ENCODE data around the gene PDE4A.

Gene PDE4A

DNA sequence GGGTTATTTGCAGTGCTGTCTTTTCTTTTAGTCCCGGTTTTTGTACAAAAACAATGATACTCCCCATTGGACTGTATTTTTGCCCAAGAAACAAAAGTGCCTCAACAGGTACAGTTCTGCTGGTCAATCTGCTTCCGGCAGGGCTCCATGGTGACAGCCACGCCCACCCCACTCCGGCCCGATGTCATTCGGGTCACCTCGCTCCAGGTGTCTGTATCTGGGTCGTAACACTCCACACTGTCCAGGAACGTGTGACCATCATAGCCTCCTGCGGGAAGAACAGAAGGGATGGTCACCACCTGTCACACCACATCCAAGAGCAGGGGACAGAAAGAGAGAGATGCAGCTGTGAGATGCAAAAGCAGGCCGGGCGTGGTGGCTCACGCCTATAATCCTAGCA is 66.2 kb downstream of the PDE4A start:
- no peak overlapping the region for H3K27ac Mint-ChIP-seq

DNA sequence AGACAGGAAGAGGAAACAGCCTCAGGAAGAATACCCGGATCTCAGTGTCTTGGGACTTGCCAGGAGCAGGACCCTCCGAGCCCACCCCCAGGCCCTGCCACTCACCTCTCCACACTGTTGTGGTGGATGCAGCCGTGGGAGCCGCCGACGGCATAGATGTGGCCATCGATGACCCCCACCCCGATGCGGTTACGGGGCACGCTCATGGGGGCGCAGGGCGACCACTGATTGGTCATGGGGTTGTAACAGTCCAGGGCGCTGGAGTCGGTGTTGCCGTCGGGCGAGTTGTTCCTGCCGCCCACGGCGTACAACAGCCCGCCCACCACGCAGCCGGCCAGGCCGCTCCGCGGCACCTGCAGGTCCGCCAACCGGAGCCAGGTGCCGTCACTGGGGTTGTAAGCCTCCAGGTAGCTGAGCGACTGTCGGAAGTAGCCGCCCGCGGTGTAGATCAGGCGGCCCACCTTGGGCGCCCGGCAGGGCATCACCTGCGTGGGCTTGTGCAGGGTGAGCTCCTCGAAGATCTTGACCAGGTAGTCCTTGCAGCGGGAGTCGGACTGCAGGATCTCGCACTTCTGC is 71.2 kb downstream of the PDE4A start:
- Mint-ChIP-seq H3K9me3 (no peaks in the 10 kb centered on the region), H3K4me1 (peaks cover 7% of the 10 kb centered on the region), H3K27ac (no peak overlapping the region), H3K27me3 (no peaks in the 10 kb centered on the region), H3K4me3 (no peak overlapping the region), H3K36me3 (ENCODE audit: low read depth) (peaks cover 24% of the 10 kb centered on the region)
- no peak for DNase-seq
- no peak for ATAC-seq

More for the DNA sequence above, 66.2 kb downstream of the PDE4A start:
- DNase-seq = no peak
- ATAC-seq = no peak
- H3K9me3 Mint-ChIP-seq = no peaks in the 10 kb centered on the region
- H3K4me1 Mint-ChIP-seq = peaks cover 4% of the 10 kb centered on the region
- no peaks in the 10 kb centered on the region for H3K27me3 Mint-ChIP-seq
- no peak overlapping the region for H3K4me3 Mint-ChIP-seq
- H3K36me3 Mint-ChIP-seq (ENCODE audit: low read depth) = peaks cover 16% of the 10 kb centered on the region

DNA sequence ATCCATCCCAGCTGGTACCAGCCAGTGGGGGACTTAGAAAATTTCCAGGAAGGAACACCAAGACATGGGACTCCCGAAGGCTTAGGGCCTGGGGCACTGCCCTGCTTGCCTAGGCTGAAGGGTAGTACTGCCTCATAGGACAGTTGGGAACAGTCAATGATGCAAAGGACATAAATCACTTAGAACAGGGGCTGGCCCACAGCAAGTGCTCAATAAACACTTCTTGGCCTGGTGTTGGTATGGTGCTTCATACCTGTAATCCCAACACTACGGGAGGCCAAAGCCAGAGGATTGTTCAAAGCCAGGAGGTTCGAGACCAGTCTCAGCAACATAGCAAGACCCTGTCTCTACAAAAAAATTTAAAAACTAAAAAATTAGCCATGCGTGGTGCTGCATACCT is 77.0 kb downstream of the PDE4A start:
- ATAC-seq (no peak), DNase-seq (no peak)
- Mint-ChIP-seq H3K27ac (no peak overlapping the region), H3K36me3 (ENCODE audit: low read depth) (peaks cover 28% of the 10 kb centered on the region), H3K27me3 (no peaks in the 10 kb centered on the region), H3K4me1 (peaks cover 23% of the 10 kb centered on the region), H3K9me3 (no peaks in the 10 kb centered on the region), H3K4me3 (no peak overlapping the region)

DNA sequence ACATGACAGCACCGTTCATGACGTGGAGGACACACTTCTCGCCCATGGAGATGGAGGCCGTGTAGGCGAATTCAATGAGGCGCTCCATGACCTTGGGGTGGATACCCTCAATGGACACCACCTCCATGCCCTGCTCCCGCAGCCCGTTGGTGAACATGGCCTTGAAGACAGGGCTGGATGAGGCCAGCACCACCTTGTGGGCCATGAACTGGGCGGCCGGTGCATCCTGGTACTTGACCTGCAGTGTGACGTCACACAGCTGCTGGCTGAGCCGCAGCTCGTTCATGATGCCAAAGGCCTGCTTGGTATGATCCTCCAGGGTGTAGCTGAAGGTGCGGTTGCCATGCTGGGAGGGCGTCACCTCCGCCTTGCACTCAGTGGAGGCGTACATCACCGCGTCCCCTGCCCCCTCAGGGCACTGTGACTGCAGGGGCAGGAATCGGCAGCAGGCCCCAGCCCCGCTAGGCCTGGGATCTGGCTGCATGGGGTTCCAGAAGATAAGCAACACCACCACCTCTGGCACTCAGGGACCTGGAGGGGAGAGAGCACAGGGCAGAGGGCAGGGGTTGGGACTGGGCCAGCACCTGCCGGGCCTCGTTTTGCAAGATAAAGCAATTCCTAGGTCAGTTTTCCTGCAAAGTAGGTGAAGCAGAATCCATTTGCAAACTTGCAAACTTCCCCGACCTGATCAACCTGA is 79.4 kb downstream of the PDE4A start:
- DNase-seq = no peak
- Mint-ChIP-seq H3K4me1 (peaks cover 27% of the 10 kb centered on the region), H3K27ac (no peak overlapping the region), H3K27me3 (no peaks in the 10 kb centered on the region), H3K36me3 (ENCODE audit: low read depth) (peaks cover 23% of the 10 kb centered on the region), H3K4me3 (peak overlapping the region; percentile 95), H3K9me3 (no peaks in the 10 kb centered on the region)
- no peak for ATAC-seq

DNA sequence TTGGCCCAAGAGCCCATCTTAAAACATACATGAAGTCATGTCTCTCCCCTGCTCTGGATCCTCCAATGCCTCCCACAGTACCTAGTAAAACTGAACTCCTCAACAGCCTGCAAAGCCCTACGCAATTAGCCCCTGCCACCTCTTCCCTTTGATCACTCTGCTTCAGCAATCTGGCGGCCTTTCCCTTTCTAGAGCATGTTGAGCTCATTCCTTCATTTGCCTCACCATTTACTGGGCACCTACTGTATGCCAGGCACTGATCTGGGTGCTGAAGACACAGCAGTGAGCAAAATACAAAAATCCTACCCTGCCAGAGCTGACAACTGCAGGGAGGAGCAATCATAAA is 79.9 kb downstream of the PDE4A start:
- peak overlapping the region; percentile 95 for H3K4me3 Mint-ChIP-seq

DNA sequence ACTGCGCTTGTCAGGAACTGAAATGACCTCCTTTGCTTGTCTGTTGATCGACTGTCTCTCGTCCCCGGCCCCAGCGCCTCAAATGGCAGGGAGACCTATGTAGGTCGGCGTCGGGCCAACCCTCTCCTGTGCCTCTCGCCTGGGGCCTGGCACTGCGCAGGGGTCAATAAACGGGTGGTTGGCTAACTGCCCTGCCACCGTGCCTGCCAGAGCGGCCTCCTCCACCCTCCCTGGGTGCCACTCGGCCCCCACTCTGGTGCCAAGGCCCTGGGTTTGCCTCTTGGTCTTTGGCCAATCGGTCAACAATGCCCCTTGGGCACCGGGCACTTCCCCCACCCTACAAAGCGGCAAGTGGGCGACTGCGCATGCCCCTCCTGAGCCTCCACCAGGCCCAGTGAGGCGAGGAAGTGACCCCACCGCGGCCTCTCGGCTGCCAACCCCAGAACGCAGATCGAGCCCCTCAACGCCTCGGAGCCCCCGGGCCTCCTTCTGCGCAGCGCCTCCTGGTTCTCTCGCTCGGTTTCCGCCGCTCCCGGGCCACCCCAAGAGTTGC is 81.7 kb downstream of the PDE4A start:
- Mint-ChIP-seq H3K4me1 (peaks cover 33% of the 10 kb centered on the region), H3K27me3 (no peaks in the 10 kb centered on the region), H3K27ac (peak overlapping the region; percentile 91), H3K36me3 (ENCODE audit: low read depth) (peaks cover 22% of the 10 kb centered on the region), H3K4me3 (peak overlapping the region; percentile 95), H3K9me3 (no peaks in the 10 kb centered on the region)
- ATAC-seq (peak; percentile 37), DNase-seq (peak; percentile 70)

More for the DNA sequence above, 79.9 kb downstream of the PDE4A start:
- H3K27ac Mint-ChIP-seq = peak overlapping the region; percentile 70
- peaks cover 23% of the 10 kb centered on the region for H3K36me3 Mint-ChIP-seq (ENCODE audit: low read depth)
- no peak for DNase-seq
- no peak for ATAC-seq
- peaks cover 27% of the 10 kb centered on the region for H3K4me1 Mint-ChIP-seq
- H3K27me3 Mint-ChIP-seq = no peaks in the 10 kb centered on the region
- H3K9me3 Mint-ChIP-seq = no peaks in the 10 kb centered on the region

DNA sequence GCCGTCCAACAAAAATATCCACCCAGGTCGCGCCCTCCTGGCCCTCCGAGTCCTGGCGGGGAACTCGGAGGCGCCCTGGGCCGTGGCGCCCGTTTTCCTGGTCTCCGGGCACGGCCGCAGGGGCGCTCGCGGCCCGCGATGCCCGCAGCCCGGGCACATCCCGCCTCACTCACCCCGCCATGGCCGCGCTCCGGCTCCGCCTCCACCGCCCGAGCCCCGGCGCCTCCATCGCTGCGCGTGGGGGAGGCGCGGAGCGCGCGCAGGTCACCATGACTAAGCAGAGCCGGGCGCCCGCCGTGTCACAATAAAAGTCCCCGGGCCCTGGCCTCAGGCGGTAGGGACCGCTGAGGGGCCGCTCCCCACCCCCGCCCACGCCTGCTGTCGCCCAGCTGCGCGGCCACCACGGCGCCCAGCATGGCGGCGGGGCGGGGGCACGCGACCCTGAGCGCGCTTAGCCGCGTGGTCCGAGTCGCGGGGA is 82.2 kb downstream of the PDE4A start:
- peak overlapping the region; percentile 95 for H3K4me3 Mint-ChIP-seq

DNA sequence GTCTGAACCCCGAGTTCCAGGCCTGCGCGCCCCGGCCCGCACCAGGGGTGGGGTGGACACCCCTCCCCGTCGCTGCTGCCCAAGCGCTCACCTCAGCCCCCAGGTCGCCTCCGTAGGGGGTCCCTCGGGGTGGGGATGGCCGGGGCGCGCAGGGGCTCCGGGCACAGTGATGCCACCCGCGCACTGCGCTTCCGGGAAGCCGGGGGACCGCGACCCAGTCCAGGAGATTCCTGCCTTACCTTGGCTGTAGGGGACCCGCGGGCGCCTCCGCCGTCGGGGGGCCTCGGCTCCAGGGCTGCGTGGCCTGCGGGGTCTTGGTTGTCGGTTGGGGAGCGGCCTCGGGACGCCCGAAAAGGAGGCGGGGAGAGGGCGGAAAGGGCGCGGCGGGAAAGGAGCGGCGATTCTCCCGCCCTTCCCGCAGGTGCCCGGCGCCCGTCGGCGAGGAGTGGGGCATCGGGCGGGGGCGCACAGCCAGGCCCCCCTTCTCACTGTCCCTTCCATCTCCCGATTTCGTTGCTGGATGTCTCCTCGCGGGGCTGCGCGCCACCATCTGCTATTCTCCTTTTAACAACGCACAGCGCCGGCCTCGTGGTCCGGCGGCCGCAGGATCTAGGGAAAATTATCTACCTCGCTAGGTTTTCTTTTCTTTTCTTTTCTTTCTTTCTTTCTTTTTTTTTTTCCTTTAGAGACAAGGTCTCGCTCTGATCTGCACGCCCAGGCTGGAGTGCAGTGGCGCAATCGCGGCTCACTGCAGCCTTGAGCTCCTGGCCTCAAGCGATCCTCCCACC is 82.9 kb downstream of the PDE4A start, which contains the start of gene KEAP1:
TSS of gene KEAP1 (minus strand) at position 355 of the 788 bp plus-strand sequence. CDS start 3,323 bp downstream, outside the sequence.
- DNase-seq (peak; percentile 54), ATAC-seq (peak; percentile 16)
- peak within 1 kb of the TSS; percentile 92 for H3K27ac Mint-ChIP-seq
- peaks cover 31% of the 10 kb centered on the region for H3K4me1 Mint-ChIP-seq
- H3K9me3 Mint-ChIP-seq = no peaks in the 10 kb centered on the region
- H3K4me3 Mint-ChIP-seq = peak within 1 kb of the TSS; percentile 95
- H3K27me3 Mint-ChIP-seq = no peaks in the 10 kb centered on the region
- H3K36me3 Mint-ChIP-seq (ENCODE audit: low read depth) = peaks cover 21% of the 10 kb centered on the region

More for the DNA sequence above, 82.2 kb downstream of the PDE4A start:
- H3K27me3 Mint-ChIP-seq = no peaks in the 10 kb centered on the region
- DNase-seq (peak; percentile 92), ATAC-seq (peak; percentile 91)
- H3K9me3 Mint-ChIP-seq = no peaks in the 10 kb centered on the region
- peaks cover 33% of the 10 kb centered on the region for H3K4me1 Mint-ChIP-seq
- peak overlapping the region; percentile 91 for H3K27ac Mint-ChIP-seq
- H3K36me3 Mint-ChIP-seq (ENCODE audit: low read depth) = peaks cover 21% of the 10 kb centered on the region

DNA sequence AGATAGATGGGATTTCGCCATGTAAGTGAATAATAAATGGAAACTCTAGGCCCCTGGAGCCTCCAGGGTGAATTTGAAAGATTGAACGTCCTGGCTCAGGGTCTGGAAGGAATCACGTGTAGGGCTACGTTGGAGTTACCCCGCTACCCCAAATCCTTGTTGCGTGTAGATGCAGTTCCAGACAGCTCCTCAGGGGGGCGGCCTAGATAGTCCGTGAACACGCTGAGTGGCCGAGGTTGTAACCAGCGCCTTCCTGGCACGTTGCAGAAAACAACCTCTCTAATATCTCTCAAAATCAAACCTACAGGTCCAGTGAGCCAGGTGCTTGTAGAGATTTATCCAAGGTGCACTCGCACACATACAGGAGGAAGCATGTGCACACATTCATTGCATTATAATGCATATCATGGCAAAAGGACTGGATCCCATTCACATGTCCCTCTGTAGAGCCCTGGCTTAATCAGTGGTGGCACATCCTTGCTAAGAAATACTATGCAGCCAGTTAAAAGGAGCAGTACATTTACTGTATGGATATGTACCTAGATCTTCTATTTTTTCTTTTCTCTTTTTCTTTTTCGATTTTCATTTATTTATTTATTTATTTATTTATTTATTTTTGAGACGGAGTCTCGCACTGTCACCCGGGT is 85.4 kb downstream of the PDE4A start:
- DNase-seq (peak; percentile 90), ATAC-seq (peak; percentile 27)
- peaks cover 2% of the 10 kb centered on the region for H3K27me3 Mint-ChIP-seq
- H3K4me1 Mint-ChIP-seq = peaks cover 26% of the 10 kb centered on the region
- peak overlapping the region; percentile 21 for H3K4me3 Mint-ChIP-seq
- H3K36me3 Mint-ChIP-seq (ENCODE audit: low read depth) = peaks cover 3% of the 10 kb centered on the region
- no peaks in the 10 kb centered on the region for H3K9me3 Mint-ChIP-seq
- peak overlapping the region; percentile 14 for H3K27ac Mint-ChIP-seq

DNA sequence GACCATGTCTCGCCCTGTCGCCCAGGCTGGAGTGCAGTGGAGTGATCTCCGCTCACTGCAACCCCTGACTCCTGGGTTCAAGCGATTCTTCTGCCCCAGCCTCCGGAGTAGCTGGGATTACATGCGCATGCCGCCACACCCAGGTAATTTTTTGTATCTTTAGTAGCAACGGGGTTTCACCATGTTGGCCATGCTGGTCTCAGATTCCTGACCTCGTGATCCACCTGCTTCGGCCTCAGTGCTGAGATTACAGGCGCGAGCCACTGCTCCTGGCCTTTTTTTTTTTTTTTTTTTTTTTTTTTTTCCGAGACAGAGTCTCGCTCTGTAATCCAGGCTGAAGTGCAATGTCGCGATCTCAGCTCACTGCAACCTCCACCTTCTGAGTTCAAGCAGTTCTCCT is 87.7 kb downstream of the PDE4A start:
- no peak overlapping the region for H3K4me3 Mint-ChIP-seq
- peaks cover 7% of the 10 kb centered on the region for H3K27me3 Mint-ChIP-seq
- peaks cover 18% of the 10 kb centered on the region for H3K4me1 Mint-ChIP-seq
- no peaks in the 10 kb centered on the region for H3K36me3 Mint-ChIP-seq (ENCODE audit: low read depth)
- ATAC-seq (no peak), DNase-seq (no peak)
- H3K27ac Mint-ChIP-seq = no peak overlapping the region
- H3K9me3 Mint-ChIP-seq = no peaks in the 10 kb centered on the region

DNA sequence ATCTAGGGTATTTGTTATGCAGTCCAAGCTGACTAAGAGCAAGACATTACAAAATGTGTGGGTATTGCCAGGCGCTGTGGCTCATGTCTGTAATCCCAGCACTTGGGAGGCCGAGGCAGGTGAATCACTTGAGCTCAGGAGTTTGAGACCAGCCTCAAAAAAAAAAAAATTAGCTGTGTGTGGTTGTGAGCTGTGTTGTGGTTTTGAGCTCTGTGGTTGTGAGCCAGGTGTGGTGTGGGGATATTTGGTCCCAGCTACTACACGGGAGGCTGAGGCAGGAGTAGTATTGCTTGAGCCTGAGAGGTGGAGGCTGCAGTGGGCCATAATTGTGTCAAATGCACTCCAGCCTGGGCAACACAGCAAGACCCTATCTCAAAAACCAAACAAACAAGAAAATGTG is 88.4 kb downstream of the PDE4A start:
- Mint-ChIP-seq H3K4me1 (peaks cover 18% of the 10 kb centered on the region), H3K27ac (peak overlapping the region; percentile 68), H3K4me3 (peak overlapping the region; percentile 43), H3K9me3 (no peaks in the 10 kb centered on the region), H3K36me3 (ENCODE audit: low read depth) (no peaks in the 10 kb centered on the region), H3K27me3 (peaks cover 13% of the 10 kb centered on the region)
- ATAC-seq (peak; percentile 67), DNase-seq (no peak)

DNA sequence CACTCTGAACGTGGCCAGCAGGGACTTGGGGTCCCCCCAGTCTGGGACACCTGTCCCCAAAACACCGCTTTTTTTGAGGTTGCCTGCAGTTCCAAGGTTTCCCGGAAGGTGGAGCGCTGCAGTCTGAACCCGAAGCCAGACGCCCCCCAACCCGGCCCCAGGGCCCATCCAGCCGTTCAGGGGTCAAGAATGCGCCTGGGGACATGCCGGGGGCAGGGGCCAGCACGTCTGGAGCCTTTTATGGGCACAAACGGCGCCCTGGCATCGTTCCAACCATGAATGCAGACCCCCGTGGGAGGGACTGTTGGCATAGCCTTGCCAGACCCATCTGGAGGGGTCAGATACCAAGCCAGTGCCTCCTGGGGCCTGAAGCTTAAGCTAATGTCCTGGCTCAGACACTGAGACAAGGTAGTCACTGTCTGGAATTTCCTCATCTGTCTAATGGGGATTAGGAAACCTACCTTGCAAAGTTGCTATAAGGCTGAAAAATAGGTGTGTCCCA is 90.0 kb downstream of the PDE4A start:
- DNase-seq (peak; percentile 72), ATAC-seq (no peak)
- no peak overlapping the region for H3K27ac Mint-ChIP-seq
- peaks cover 25% of the 10 kb centered on the region for H3K27me3 Mint-ChIP-seq
- no peaks in the 10 kb centered on the region for H3K9me3 Mint-ChIP-seq
- H3K4me1 Mint-ChIP-seq = peaks cover 21% of the 10 kb centered on the region
- no peaks in the 10 kb centered on the region for H3K36me3 Mint-ChIP-seq (ENCODE audit: low read depth)
- no peak overlapping the region for H3K4me3 Mint-ChIP-seq

DNA sequence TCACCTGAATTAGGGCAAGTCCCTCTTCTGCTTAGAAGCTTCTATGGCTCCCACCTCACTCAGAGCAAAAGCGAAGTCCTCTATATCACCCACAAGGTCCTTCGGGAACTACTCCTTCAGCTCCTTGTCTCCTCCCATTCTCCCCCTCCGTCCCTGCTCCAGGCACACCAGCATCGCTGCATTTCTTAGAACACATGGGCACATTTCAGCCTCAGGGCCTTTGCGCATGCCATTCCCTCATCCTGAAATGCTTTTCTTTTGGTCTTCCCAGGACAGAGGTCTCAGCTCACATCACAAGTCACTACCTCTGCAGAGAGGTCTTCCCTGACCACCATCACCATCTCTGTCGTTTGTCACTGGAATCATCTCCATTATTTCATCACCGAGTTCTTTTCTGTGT is 92.9 kb downstream of the PDE4A start:
- no peak overlapping the region for H3K27ac Mint-ChIP-seq
- H3K4me3 Mint-ChIP-seq = no peak overlapping the region
- ATAC-seq = no peak

More for the DNA sequence above, 92.9 kb downstream of the PDE4A start:
- Mint-ChIP-seq H3K36me3 (ENCODE audit: low read depth) (no peaks in the 10 kb centered on the region), H3K4me1 (peaks cover 24% of the 10 kb centered on the region), H3K9me3 (no peaks in the 10 kb centered on the region), H3K27me3 (peaks cover 44% of the 10 kb centered on the region)
- DNase-seq = no peak

Measured in activated naive CD8-positive, alpha-beta T cell treated with anti-CD3 and anti-CD28 coated beads, Interleukin-2, amount 50 U/mL, for 24 hours (primary cell).